Retinal pigment epithelial cell (primary cell): ENCODE results near the gene ANKRD31.
"Not testable (repeated sequence)": the region's sequence is repeated elsewhere in the genome, so short reads cannot be mapped to it uniquely, and the experiment has no call there.

Source experiments
- DNase-seq: peaks from one replicate; pipeline ENCODE4 v3.0.0-alpha.2; 2010; ENCODE audit warnings: low read depth
- H3K4me3 ChIP-seq: 2 replicates; pipeline ENCODE4 v1.5.1; 2011; ENCODE audit warnings: mild to moderate bottlenecking, low read length, control low read depth, moderate library complexity
- TF ChIP-seq, protein P1 (sequence below): conservative IDR thresholded peaks from 2 replicates; pipeline ENCODE4 v1.5.1; 2011; ENCODE audit warnings: low read depth, low read length, control low read depth, inconsistent platforms

Gene ANKRD31

DNA sequence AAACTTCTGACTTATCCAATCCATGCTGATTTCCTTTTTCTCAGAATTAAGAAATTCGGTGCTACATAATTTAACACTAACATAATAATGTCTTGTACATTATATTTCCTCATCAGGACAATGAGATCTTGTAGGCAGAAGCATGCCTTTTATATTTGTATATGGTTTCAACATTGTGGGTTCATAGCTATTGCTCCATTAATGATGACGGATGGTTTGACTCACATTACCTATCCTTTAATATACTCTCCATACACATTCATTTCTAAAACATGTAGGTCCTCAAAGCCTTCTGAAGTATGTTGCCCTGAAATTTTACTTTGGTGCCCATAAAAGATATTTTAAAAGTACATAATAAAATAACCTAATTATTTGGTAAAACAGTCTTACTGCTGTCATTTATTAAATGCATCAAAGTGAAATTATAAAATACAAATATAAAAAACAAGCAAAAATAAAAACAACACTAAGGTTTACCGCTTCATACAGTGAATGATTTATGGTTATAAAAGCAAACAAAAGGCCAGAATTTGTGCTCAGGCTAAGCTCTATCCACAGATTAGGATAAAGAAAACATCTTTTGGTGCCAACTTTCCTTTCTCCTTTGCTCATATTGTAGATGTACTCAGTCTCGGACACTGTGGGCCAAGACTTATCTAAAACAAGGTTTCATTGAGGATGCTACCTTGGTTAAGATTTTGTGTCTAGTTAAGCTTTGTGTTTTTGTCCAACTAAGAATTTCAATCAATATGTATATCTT lies 123.1 kb downstream of the ANKRD31 start:
- DNase-seq = no peak
- TF ChIP-seq, protein P1, sequence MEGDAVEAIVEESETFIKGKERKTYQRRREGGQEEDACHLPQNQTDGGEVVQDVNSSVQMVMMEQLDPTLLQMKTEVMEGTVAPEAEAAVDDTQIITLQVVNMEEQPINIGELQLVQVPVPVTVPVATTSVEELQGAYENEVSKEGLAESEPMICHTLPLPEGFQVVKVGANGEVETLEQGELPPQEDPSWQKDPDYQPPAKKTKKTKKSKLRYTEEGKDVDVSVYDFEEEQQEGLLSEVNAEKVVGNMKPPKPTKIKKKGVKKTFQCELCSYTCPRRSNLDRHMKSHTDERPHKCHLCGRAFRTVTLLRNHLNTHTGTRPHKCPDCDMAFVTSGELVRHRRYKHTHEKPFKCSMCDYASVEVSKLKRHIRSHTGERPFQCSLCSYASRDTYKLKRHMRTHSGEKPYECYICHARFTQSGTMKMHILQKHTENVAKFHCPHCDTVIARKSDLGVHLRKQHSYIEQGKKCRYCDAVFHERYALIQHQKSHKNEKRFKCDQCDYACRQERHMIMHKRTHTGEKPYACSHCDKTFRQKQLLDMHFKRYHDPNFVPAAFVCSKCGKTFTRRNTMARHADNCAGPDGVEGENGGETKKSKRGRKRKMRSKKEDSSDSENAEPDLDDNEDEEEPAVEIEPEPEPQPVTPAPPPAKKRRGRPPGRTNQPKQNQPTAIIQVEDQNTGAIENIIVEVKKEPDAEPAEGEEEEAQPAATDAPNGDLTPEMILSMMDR = no peak
- H3K4me3 ChIP-seq = no peak overlapping the region

DNA sequence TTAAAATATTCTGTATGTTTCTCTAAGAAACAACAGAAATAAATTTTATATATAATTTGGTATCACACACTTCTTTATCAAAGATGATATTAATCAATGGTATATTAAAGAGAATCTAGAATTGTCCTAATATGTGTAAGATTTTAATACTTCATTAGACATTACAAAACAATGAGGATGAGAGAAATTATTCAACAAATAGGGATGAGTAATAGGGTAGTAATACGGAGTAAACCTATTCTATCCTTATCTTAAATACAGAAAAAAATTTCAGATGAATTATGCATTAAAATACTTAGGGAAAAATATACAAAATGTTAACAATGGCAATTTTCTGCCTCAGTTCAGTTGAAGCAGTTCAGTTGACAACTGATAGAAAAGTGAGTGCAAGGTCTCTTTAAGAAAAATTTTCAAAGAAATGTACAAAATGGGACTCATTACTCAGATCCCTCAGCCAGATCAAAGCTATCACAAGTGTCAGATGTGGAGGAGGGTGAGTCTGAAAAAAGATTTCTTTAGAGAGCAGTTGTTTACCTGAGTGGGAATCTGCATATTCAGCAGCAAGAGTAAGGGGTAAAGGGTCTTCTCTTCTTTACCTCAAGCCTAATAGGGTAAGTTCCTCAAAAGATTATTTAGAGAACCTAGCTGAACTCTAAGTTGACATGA lies 127.6 kb downstream of the ANKRD31 start:
- TF ChIP-seq, protein P1 = no peak
- H3K4me3 ChIP-seq = no peak overlapping the region
- DNase-seq = no peak

DNA sequence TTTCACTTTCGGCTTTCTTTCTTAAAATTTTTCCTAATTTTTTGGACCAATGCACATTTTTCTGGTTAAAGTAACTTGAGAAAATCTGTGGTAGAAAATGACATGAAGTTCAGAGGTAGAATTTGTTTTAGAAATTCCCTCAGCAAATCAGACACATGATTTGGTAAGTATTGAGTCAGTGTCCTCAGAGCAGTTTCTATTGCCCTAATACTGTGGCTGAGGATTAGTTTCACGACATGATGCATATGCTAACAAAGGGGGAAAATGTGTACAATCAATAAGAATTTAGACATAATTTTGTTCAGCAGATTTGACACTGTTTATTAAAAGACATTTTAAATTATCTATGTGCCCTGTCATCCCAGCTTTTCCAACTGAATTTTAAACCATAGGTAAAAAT lies 128.2 kb downstream of the ANKRD31 start:
- DNase-seq = no peak
- no peak overlapping the region for H3K4me3 ChIP-seq

DNA sequence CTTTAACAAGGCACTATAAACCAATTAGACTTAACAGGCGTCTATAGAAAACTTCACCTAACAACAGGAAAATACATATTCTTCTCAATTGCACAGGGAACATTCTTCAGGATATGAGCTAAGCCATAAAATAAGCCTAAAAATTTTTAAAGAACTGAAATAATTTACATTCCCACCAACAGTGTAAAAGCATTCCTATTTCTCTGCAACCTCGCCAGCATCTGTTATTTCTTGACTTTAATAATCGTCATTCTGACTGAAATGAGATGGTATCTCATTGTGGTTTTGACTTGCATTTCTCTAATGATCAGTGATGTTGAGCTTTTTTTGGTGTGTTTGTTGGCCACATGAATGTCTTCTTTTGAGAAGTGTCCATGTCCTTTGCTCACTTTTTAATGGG lies 140.7 kb downstream of the ANKRD31 start:
- H3K4me3 ChIP-seq, DNase-seq: not testable (repeated sequence)

More for the DNA sequence above, 128.2 kb downstream of the ANKRD31 start:
- TF ChIP-seq, protein P1 = no peak

DNA sequence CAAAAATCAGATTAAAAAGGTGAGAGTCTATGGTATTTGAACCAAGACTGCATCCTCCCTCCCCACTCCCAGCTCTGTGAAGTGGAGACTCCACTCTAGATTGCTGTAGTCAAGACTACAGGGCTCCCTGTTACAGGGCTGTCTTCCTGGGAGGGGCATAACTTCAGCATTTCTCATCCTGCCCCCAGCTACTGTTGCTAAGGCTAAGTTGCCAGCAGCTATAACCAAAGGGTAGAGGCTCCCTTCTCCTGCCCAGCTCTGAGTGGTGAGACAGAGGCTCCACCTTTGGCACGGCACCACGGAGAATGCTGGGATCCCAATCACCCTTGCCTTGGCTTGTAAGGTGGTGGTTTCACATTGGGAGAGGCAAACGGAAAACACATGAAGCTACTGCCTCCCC lies 145.1 kb downstream of the ANKRD31 start:
- DNase-seq = no peak
- TF ChIP-seq, protein P1 = no peak
- H3K4me3 ChIP-seq = no peak overlapping the region

DNA sequence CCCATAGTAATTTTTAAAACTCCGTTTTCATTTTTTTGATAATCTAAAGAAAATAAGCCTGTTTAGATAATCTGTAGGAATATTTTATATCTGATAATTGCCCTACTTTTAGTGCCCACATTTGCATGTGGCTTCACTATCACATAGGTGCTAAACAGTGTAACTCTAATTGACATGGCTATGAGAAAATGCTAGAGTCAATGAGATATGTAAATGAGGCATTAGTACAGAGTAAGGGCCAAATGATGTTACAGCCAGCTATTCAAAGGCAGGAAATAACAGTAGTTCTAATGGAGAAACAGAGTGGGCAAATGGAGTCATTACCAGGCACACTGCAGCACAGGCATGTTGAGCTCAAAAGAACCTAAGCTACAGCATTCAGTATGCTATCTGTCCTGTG lies 147.0 kb downstream of the ANKRD31 start:
- TF ChIP-seq, protein P1 = no peak
- no peak overlapping the region for H3K4me3 ChIP-seq
- DNase-seq = no peak

DNA sequence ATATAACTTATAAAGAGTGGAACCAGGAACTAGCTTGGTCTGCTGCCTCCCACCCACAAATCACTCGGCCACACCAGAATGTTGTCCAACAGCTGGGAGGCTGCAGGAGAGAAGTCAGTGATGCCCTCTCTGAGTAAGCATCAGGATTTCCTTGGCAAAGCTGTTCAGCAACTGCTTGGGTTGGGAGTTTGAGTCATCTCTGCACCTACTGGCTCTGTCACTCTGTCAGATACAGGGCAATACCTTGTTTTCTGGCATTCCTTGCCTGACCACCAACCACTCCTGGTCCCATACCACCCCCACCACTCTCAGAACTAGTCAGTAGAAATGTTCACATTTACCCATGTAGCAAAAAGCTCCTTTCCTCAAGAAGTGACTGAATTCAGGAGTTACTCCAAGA lies 147.5 kb downstream of the ANKRD31 start:
- TF ChIP-seq, protein P1 = no peak
- H3K4me3 ChIP-seq = no peak overlapping the region
- no peak for DNase-seq
